Left kidney (tissue), 2 donors: ENCODE results near the gene GBGT1. TPM values are rescaled to one million over a fixed set of nuclear protein-coding genes. Genes with fewer than 3 reads are reported as not detected.

Source experiments
- DNase-seq: peaks from one replicate; pipeline ENCODE4 v3.0.0-alpha.2; 2013
- polyA plus RNA-seq: library from polyadenylated mRNA; unstranded; fragments of 120-200 nt; gene quantifications from one replicate; pipeline ENCODE4 v1.2.1, GENCODE V29; 2013; ENCODE audit not compliant: insufficient read length

GBGT1 gene
- polyA plus RNA-seq, 1 donor: 2.0 TPM

GRCh38 chr9:133144142-133144903, 19.4 kb downstream of the GBGT1 start:
- DNase-seq: no peak

DNA sequence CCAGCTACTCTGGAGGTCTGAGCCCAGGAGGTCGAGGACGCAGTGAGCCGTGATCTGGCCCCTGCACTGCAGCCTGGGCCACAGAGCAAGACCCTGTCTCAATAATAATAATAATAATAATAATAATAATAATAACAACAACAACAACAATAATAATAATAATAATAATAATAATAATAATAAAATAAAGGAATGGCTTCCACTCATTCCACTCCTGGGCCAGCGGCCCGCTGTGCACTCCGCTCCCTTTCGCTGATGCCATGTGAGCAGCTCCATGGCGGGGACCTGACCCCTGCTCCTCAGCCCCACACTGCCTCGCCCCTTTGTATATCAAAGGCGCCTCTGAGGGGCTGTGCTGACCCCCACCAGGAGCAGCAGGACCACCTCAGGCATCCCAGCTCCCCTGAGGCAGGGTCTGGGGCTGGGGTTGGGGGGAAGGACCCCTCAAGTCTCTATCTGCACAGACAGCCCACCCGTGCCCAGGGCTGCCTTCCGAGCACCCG, 20.0 kb downstream of the GBGT1 start:
- DNase-seq: no peak

DNA sequence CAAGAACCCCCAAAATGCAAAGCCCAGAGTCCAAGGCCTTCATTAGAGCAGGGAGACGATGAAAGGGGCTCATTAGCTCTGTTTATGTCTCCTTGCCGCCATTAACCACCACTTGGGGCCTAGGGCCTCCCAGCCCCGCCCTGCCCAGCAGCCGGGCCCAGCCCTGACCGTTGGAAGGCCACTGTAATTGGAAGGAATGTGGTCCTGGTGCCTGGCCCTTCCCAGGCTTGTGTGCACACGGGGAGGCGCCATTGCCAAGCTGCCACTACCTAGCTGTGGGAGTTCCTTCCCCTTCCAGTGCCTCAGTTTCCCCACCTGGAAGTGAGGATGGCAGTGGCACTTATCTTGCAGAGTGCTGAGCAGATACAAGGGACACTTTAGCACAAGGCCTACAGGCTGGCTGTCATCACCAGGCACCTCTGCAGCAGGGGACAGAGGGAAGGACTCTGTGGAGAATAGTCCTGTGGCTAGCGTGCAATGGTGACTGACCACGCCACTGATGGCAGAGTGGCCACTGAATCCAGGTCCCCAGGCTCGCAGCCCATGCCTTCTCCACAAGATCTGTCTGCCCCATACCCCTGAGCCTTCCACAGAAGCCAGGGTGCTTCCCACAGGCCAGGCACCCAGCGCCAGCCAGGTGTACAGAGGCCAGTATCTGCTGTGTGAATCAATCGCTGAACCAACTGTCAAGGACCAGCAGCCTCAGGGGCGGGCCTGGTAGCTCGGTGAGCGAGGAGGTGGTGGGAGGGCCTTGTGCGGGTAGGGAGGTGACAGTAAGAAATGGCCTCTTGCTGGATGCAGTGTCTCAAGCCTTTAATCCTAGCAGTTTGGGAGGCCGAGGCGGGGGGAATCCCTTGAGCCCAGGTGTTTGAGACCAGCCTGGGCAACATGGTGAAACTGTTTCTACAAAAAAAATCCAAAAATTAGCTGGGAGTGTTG, 20.8 kb downstream of the GBGT1 start:
- DNase-seq: no peak

GRCh38 chr9:133141833-133142595, 21.7 kb downstream of the GBGT1 start:
- DNase-seq: no peak

- DNase-seq: no peak
Measured at GRCh38 chr9:133140606-133141005, 23.1 kb downstream of the GBGT1 start.

- DNase-seq: no peak
Measured at GRCh38 chr9:133140174-133140505, 23.6 kb downstream of the GBGT1 start.

- DNase-seq: no peak
Measured at GRCh38 chr9:133139246-133140173, 24.2 kb downstream of the GBGT1 start.

DNA sequence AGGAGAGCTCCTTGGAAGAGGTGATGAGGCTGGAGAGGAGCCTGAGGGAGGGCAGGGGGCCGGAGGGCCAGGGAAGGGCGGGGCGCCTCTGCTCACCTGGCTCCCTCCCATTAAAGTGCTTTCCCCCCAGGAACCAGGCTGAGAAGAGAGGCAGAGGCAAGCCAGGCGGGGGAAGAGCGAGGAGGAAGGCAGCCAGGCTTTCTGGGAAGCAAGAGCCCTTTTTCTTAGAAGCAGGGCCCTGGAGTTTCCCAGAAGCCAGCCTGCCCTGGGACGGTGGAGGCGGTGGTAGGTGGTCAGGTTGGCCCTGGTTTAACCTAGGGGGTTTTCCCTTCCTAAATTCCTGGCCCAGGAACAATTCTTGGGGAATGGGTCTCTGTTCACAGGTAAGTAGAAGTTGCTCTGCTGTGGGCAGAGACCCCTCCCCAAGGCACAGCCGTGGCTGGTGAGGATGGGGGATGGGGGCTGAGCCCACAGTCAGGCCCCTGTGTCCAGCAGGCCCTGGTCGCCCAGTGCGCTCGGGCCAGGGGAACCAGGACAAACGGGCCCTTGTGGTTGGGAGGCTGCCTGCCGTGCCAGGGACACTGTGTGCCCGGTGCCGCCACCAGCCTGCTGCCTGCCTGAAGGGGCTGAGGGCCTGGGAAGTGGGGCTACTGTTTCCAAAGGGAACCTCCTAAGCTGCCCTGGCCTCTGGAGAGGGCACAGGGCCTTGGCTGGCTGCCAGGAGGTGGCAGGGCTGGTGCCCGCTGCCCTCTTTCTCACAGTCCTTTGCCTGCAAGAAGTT, 26.1 kb downstream of the GBGT1 start:
- no peak for DNase-seq

DNA sequence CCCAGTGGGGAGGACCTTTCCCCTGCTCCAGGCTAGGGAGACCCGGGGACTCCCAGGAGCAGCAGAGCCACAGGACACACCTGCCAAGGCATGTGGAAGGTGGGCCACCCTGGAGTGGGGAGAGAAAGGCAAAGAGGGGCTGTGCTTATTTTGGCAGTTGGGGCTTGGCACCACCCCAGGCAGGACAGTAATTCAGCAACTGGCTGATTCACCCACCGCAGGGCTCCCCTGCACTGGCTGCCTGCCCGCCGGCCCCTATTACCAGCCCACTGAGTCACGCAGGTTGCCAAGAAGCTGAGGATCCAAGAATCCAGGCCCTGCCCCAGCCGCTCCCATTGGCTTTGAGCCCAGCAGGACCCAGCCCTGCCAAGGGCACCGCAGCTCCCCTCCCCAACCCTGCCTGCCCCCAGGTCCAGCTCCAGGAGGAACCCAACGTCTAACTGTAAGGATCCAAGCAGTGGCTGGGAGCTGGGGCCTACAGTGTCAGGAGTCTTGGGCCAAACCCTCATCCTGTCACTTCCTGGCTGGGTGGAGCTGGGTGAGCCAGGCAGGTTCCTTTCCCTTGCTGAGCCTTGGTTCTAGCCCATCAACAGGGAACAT, 28.5 kb downstream of the GBGT1 start:
- no peak for DNase-seq

DNA sequence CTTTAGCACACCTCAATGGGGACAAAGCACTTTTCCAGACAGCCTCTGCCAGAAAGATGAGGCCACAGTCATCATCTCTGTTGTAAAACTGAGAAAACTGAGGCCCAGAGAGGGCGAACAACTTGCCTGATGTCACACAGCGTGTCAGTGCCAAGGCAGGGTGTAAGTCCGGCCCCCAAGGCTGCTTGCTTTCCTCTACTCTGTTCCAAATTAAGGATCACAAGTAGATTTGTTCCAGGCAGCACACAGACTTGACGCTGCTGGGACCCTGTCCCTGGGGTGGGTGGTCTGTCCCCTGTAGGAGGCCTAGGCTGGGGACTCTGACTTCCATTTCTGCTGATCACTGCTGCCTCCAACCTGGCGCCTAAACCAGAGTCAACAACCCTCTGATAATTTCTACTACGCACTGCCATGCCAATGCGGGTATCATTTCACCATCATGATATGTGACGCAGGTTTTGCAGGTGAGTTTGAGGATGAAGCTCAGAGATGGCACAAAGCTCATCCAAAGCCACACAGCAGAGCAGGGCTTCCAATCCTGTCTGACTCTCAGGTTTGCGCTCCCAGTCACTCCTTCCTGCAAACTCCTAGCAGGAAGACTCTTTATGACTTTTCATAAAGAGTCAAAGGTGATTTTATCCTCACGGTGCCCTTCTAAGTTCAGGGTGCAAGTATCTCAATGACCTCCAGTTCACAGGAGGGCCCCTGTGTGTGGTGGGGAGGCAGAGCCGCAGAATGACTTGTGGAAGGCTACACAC, 29.1 kb downstream of the GBGT1 start:
- no peak for DNase-seq

- DNase-seq: peak; percentile 81
Measured at GRCh38 chr9:133133681-133134387, 29.9 kb downstream of the GBGT1 start.

DNA sequence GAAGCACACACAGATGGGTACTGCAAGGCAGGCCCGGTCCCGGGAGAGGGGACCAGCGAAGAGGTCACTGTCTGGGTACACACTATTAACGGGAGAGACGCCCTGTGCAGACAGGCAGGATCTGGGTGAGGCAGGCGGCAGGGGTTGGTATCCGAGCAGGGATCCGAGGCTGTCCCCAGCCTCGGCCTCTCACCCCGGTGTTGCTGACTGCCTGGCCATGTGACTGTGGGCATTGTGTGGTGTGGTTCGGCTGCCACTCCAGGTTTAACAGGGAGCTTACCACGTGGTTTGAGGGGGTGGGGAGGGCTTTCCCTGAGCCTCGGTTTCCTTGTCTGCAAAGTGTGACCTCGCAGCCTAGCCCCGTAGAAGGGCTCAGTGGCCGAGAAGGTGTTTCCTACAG, 31.5 kb downstream of the GBGT1 start:
- DNase-seq: no peak

DNA sequence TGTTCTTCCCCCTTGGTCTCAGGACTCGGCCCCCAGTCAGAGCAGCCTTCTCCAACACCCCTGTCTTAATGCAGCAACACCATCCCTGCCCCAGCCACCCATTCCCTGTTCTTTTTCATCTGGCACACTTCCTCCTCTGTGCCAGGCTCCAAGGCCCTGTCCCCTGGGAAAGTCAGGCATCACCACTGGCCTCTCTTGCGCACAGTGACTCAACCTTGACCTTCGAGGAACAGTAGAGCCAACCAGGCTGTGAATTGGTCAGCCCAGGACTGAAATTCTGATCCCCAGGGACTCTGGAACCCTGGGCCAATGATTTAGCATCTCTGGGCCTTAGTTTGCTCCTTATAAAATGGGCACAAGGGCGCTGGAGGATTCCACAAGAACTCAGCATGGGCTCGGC, 32.2 kb downstream of the GBGT1 start:
- DNase-seq: no peak

- no peak for DNase-seq
Measured at GRCh38 chr9:133130685-133131244, 32.9 kb downstream of the GBGT1 start.

DNA sequence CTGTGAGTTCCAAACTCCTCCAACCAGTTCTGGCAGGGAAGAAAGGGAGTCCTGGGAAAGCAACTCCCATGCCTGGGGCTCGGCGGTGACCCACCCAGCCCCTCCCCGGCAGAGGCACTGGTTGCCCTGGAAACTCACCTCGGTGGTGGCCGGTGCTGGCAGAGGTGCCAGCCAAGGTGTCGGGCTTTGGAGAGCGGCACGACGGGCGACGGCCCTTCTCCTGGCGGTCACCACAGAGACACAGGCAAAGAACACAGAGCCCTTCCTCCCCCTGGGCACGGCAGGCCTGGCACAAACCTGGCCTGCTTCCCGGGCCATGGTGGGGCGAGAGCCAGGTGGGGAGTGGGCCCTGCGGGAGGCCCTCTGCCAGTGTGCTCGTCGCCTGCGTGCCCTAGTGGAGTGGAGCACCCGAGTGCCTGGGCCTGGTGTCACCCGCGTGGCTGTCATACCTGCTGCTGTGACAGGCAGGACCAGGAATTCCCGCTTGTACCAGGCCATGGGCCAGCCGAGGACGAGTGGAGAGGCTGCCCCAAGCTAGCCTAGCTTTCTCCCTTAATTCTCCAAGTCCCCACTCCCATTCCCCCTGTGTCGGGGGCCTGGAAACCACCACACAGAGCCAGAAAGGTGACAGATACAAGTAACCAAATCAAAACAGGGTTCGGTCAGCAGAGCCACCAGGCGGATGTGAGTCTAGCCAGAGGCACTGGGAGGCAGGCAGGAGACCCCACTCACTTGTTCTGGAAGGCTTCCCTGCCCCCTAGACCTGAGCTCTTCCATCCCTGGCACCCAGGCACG, 34.5 kb downstream of the GBGT1 start:
- no peak for DNase-seq

DNA sequence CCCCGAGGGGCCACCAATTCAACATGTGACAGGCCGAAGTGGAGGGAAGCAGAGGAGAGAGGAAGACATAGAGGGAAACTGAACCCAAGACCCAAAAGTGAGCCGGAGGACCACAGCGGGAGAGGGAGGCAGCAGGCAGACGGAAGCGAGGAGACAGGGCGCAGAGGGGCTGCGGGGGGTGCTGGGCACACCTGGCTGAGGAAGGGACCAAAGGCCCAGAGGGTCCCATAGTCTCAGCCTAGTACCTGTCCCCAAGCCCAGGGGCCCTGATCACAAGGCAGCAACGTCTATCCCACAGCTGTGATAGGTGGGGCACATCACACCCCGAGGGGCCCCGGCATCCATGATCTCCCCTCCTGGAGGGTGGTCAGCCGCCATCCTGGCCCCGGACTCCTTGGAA, 35.6 kb downstream of the GBGT1 start:
- no peak for DNase-seq

DNA sequence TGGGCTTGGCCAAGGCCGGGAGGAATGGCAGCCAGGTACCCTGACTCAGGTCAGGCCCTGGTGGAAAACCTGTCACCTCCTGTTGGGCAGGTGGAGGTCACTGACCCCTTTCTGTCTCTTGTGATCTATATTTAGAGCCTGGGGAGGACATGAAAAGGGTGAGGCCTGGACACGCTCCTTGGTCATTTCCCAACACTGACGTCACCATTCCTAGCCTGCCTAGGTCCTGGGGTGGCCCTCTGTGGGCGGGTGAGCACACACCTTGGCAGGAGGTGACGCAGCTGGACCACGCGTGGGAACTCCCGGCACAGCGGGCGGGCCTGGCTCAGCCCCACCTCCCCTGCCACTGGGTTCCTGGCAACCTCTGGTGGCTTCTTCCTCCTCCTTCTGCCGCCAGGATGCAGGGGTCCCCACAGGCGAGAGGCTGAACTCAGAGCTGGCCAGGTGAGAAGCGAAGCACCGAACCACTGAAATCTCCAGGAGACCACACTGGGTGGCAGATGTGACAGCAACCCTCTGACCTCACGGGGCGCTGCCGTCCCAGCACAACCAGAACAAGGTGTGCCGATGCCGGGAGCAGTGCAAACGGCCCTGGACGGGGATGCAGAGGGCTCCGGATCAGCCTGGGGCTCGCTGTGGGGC, 36.3 kb downstream of the GBGT1 start:
- DNase-seq: no peak
